H9 (cell line): Measurements from ENCODE around the gene RTP3. TPM values are rescaled to one million over a fixed set of nuclear protein-coding genes. Genes with fewer than 3 reads are reported as not detected.

Experiments used
- DNase-seq: peaks from one replicate; pipeline ENCODE4 v3.0.0-alpha.2; 2017
- H2AFZ ChIP-seq: one replicate; pipeline ENCODE4 v1.6.1; 2013; ENCODE audit warnings: mild to moderate bottlenecking, low read length, control low read depth, moderate library complexity
- H2AK5ac ChIP-seq: 2 replicates; pipeline ENCODE4 v1.6.1; 2013; ENCODE audit warnings: low read length, control low read depth, mixed read lengths; ENCODE audit not compliant: insufficient read length
- H2BK120ac ChIP-seq: one replicate; pipeline ENCODE4 v1.6.1; 2013; ENCODE audit warnings: low read depth, mild to moderate bottlenecking, low read length, control low read depth, inconsistent platforms; ENCODE audit not compliant: poor library complexity, severe bottlenecking
- H2BK12ac ChIP-seq: 2 replicates; pipeline ENCODE4 v1.6.1; 2013; ENCODE audit warnings: low read length, control low read depth, mixed read lengths, low read depth; ENCODE audit not compliant: insufficient read length
- H2BK15ac ChIP-seq: 2 replicates; pipeline ENCODE4 v1.6.1; 2013; ENCODE audit warnings: low read depth, low read length, control low read depth
- H2BK20ac ChIP-seq: one replicate; pipeline ENCODE4 v1.6.1; 2013; ENCODE audit warnings: low read depth, mild to moderate bottlenecking, low read length, control low read depth, inconsistent platforms; ENCODE audit not compliant: poor library complexity, severe bottlenecking
- H2BK5ac ChIP-seq: 2 replicates; pipeline ENCODE4 v1.6.1; 2013; ENCODE audit warnings: low read length, control low read depth, mixed read lengths; ENCODE audit not compliant: insufficient read length
- H3K14ac ChIP-seq: 2 replicates; pipeline ENCODE4 v1.6.1; 2013; ENCODE audit warnings: low read length, control low read depth; ENCODE audit not compliant: insufficient read depth
- H3K18ac ChIP-seq: 2 replicates; pipeline ENCODE4 v1.6.1; 2013; ENCODE audit warnings: low read depth, mild to moderate bottlenecking, mixed read lengths, low read length, control low read depth; ENCODE audit not compliant: insufficient read length
- H3K23ac ChIP-seq: 2 replicates; pipeline ENCODE4 v1.6.1; 2013; ENCODE audit warnings: low read length, control low read depth, mixed read lengths, low read depth; ENCODE audit not compliant: insufficient read length
- H3K23me2 ChIP-seq: 2 replicates; pipeline ENCODE4 v1.6.1; 2013; ENCODE audit warnings: low read depth, mild to moderate bottlenecking, mixed read lengths, low read length, control low read depth; ENCODE audit not compliant: insufficient read length, poor library complexity, severe bottlenecking
- H3K27ac ChIP-seq: 2 replicates; pipeline ENCODE4 v1.5.1; 2013; ENCODE audit warnings: low read length, control low read depth, mixed read lengths, low read depth; ENCODE audit not compliant: insufficient read length
- H3K27me3 ChIP-seq: 2 replicates; pipeline ENCODE4 v1.6.1; 2013; ENCODE audit warnings: low read length, control low read depth, inconsistent platforms; ENCODE audit not compliant: insufficient read depth
- H3K4ac ChIP-seq: 2 replicates; pipeline ENCODE4 v1.6.1; 2013; ENCODE audit warnings: low read depth, mild to moderate bottlenecking, control low read depth, inconsistent platforms, low read length, moderate library complexity
- H3K4me1 ChIP-seq: 2 replicates; pipeline ENCODE4 v1.6.1; 2013; ENCODE audit warnings: low read length, control low read depth, inconsistent platforms; ENCODE audit not compliant: insufficient read depth
- H3K4me2 ChIP-seq: 2 replicates; pipeline ENCODE4 v1.6.1; 2013; ENCODE audit warnings: low read length, control low read depth, mixed read lengths; ENCODE audit not compliant: insufficient read length, insufficient read depth
- H3K56ac ChIP-seq: 2 replicates; pipeline ENCODE4 v1.6.1; 2013; ENCODE audit warnings: low read depth, mild to moderate bottlenecking, mixed read lengths, low read length, control low read depth; ENCODE audit not compliant: insufficient read length
- H3K79me1 ChIP-seq: 2 replicates; pipeline ENCODE4 v1.6.1; 2013; ENCODE audit warnings: low read depth, mild to moderate bottlenecking, moderate library complexity, low read length, control low read depth, inconsistent platforms; ENCODE audit not compliant: insufficient read depth, poor library complexity, severe bottlenecking
- H3K79me2 ChIP-seq: 2 replicates; pipeline ENCODE4 v1.6.1; 2013; ENCODE audit warnings: low read length, control low read depth, inconsistent platforms; ENCODE audit not compliant: insufficient read depth
- H3K9ac ChIP-seq: 2 replicates; pipeline ENCODE4 v1.6.1; 2013; ENCODE audit warnings: low read length, control low read depth, mixed read lengths; ENCODE audit not compliant: insufficient read length; ENCODE audit errors: extremely low read depth
- H3K9me3 ChIP-seq: one replicate; pipeline ENCODE4 v1.6.1; 2013; ENCODE audit warnings: low read depth, low read length, inconsistent platforms; ENCODE audit not compliant: control insufficient read depth
- H3T11ph ChIP-seq: one replicate; pipeline ENCODE4 v1.6.1; 2013; ENCODE audit warnings: mild to moderate bottlenecking, low read length, control low read depth, inconsistent platforms
- H4K20me1 ChIP-seq: one replicate; pipeline ENCODE4 v1.6.1; 2013; ENCODE audit not compliant: control insufficient read depth, insufficient read length, insufficient read depth
- H4K5ac ChIP-seq: 2 replicates; pipeline ENCODE4 v1.6.1; 2013; ENCODE audit warnings: low read depth, mild to moderate bottlenecking, mixed read lengths, low read length, control low read depth; ENCODE audit not compliant: insufficient read length
- H4K8ac ChIP-seq: replicated peaks from 2 replicates; pipeline ENCODE4 v1.6.1; 2013; ENCODE audit warnings: low read length, control low read depth, mixed read lengths, low read depth; ENCODE audit not compliant: insufficient read length
- H4K91ac ChIP-seq: 2 replicates; pipeline ENCODE4 v1.6.1; 2013; ENCODE audit warnings: low read depth, mild to moderate bottlenecking, moderate library complexity, mixed read lengths, low read length, control low read depth; ENCODE audit not compliant: insufficient read length
- H3K27ac Mint-ChIP-seq, 3 experiments: 2 replicates in 2 of 3; 3 replicates in 1 of 3; pipeline ENCODE4 v1.8.0; 2020 to 2021; ENCODE audit warnings: mixed read lengths in 3 of 3, mild to moderate bottlenecking in 1 of 3, moderate library complexity in 1 of 3
- H3K27me3 Mint-ChIP-seq: 2 replicates; pipeline ENCODE4 v1.8.0; 2021; ENCODE audit warnings: low read depth, mild to moderate bottlenecking, moderate library complexity, mixed read lengths
- H3K36me3 Mint-ChIP-seq, 3 experiments: 2 replicates in 2 of 3; 3 replicates in 1 of 3; pipeline ENCODE4 v1.8.0; 2020 to 2021; ENCODE audit warnings: low read depth in 3 of 3, mixed read lengths in 3 of 3; ENCODE audit not compliant: insufficient read depth in 1 of 3
- H3K4me1 Mint-ChIP-seq, 2 experiments: 2 replicates each; pipeline ENCODE4 v1.8.0; 2020; ENCODE audit warnings: mixed read lengths in 2 of 2
- H3K4me3 Mint-ChIP-seq, 2 experiments: 2 replicates in 1 of 2; 3 replicates in 1 of 2; pipeline ENCODE4 v1.8.0; 2020 to 2021; ENCODE audit warnings: mild to moderate bottlenecking in 2 of 2, mixed read lengths in 2 of 2, moderate library complexity in 1 of 2
- H3K9me3 Mint-ChIP-seq, 2 experiments: 2 replicates in 1 of 2; 3 replicates in 1 of 2; pipeline ENCODE4 v1.8.0; 2020; ENCODE audit warnings: mild to moderate bottlenecking in 2 of 2, mixed read lengths in 2 of 2, moderate library complexity in 1 of 2
- WGBS: extraction: QIAGEN DNeasy Blood & Tissue Kit; methylation state at CpG from one replicate; pipeline ENCODE4 v1.1.7; 2013; ENCODE audit warnings: missing lambda C conversion rate, low lambda C conversion rate, mixed read lengths; ENCODE audit not compliant: insufficient read length; ENCODE audit errors: extremely low coverage; 5-methylcytosine and 5-hydroxymethylcytosine counted together
- total RNA-seq: library from RNA; stranded (reverse); gene quantifications from 2 replicates; pipeline ENCODE4 v1.2.1, GENCODE V29; 2021
- TF ChIP-seq, protein P1 (sequence below): fragments of 200-600 bp; sonication (generic); conservative IDR thresholded peaks from 3 replicates; pipeline ENCODE4 v1.8.0; 2021; ENCODE audit warnings: antibody characterized with exemption, mild to moderate bottlenecking

The RTP3 gene
- total RNA-seq, 1 experiment from 2014 or later: not detected

DNA sequence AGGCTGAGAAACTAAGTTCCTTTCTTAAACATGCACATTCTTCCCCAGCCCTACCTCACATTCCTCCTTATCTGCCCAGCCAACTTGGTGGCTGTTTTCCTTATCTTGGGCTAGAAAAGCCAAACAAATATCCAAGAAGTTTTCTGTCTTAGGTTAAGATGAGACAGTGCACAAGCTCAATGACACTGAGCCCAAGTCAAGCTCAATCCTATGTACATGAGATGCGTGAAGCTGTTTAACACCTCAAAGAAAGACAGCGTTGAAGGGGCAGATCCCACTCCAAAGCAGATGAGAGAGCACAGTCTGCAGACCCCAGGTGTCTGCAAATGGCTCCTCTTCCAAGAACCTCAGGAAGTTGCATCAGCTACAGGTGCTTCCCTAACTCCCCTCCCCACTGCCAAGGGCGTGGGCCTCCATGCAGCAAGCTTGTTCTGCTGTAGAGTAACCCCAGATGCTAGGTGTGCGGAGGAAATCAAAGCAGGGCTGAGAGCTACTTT, 51.7 kb downstream of the RTP3 start:
- H3K27me3 ChIP-seq: no peaks in the 10 kb centered on the region
- no peak overlapping the region for H3K4me3 Mint-ChIP-seq

More for the DNA sequence above, 51.7 kb downstream of the RTP3 start:
- Histone ChIP-seq H3K4me1 (peaks cover 13% of the 10 kb centered on the region; the same call in 1 of the 2 replicates), H3T11ph (no peak overlapping the region), H3K23me2 (no peaks in the 10 kb centered on the region), H2BK15ac (no peak overlapping the region), H2BK120ac (no peak overlapping the region), H4K5ac (no peak overlapping the region), H3K27ac (peak overlapping the region; percentile 8), H2BK12ac (no peak overlapping the region), H3K56ac (no peak overlapping the region), H2BK5ac (no peak overlapping the region), H3K14ac (no peak overlapping the region), H2AK5ac (no peak overlapping the region), H3K23ac (no peak overlapping the region), H4K20me1 (no peaks in the 10 kb centered on the region), H4K91ac (no peak overlapping the region), H2BK20ac (no peak overlapping the region), H3K4me2 (no peak overlapping the region), H3K4ac (no peak overlapping the region), H2AFZ (no peak overlapping the region), H3K9me3 (peaks cover 5% of the 10 kb centered on the region), H4K8ac (no peak overlapping the region), H3K79me1 (no peaks in the 10 kb centered on the region), H3K18ac (no peak overlapping the region), H3K79me2 (no peaks in the 10 kb centered on the region), H3K9ac (no peak overlapping the region)
- WGBS: no CpG with 5 or more reads among the region's 4 CpGs
- DNase-seq: no peak
- Mint-ChIP-seq H3K36me3 (peaks cover 25 to 34% (median 28%) of the 10 kb centered on the region in 3 experiments), H3K9me3 (peaks cover 24 to 26% of the 10 kb centered on the region in 2 experiments), H3K4me1 (peaks cover 41 to 45% of the 10 kb centered on the region in 2 experiments), H3K27ac (peak overlapping the region in 2 of 3 experiments; percentile 88 to 92; a peak in 6 of 7 replicates), H3K27me3 (no peaks in the 10 kb centered on the region; the same call in 1 of the 2 replicates)
- TF ChIP-seq, protein P1, sequence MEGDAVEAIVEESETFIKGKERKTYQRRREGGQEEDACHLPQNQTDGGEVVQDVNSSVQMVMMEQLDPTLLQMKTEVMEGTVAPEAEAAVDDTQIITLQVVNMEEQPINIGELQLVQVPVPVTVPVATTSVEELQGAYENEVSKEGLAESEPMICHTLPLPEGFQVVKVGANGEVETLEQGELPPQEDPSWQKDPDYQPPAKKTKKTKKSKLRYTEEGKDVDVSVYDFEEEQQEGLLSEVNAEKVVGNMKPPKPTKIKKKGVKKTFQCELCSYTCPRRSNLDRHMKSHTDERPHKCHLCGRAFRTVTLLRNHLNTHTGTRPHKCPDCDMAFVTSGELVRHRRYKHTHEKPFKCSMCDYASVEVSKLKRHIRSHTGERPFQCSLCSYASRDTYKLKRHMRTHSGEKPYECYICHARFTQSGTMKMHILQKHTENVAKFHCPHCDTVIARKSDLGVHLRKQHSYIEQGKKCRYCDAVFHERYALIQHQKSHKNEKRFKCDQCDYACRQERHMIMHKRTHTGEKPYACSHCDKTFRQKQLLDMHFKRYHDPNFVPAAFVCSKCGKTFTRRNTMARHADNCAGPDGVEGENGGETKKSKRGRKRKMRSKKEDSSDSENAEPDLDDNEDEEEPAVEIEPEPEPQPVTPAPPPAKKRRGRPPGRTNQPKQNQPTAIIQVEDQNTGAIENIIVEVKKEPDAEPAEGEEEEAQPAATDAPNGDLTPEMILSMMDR: no peak
